ENCODE measurements around the gene ICAM3.
"Not testable (repeated sequence)": the region's sequence is repeated elsewhere in the genome, so short reads cannot be mapped to it uniquely, and the experiment has no call there.

ICAM3 gene

GRCh38 chr19:10346509-10346908, 7.1 kb upstream of the ICAM3 start:
- no peak for DNase-seq

GRCh38 chr19:10344780-10345179, 5.4 kb upstream of the ICAM3 start:
- no peak for DNase-seq

- no peak for DNase-seq
These were observed 4.1 kb upstream of the ICAM3 start for GRCh38 chr19:10343495-10343894.

GRCh38 chr19:10339977-10340376, 553 bp upstream of the ICAM3 start:
- DNase-seq, result no peak

GRCh38 chr19:10338940-10339339, 484 bp downstream of the ICAM3 start:
- DNase-seq, result no peak

- not testable (repeated sequence) for DNase-seq
These were observed 2.7 kb downstream of the ICAM3 start for GRCh38 chr19:10336725-10337124.

GRCh38 chr19:10335352-10335985, 4.0 kb downstream of the ICAM3 start:
- no peak for DNase-seq

- peak in 3 of 6 experiments; percentile 11 to 14 (median 12) for DNase-seq
These were observed 4.7 kb downstream of the ICAM3 start for GRCh38 chr19:10334588-10335351.

GRCh38 chr19:10333758-10334587, 5.5 kb downstream of the ICAM3 start:
- DNase-seq, result no peak

GRCh38 chr19:10332965-10333757, 6.3 kb downstream of the ICAM3 start, which contains the start of gene RAVER1:
Gene RAVER1, minus strand, starts transcription at chr19:10333529. Its CDS starts 22 bp downstream, at chr19:10333507.
- peak; percentile 95 to 99 (median 97) for DNase-seq

GRCh38 chr19:10332158-10332964, 7.1 kb downstream of the ICAM3 start:
- DNase-seq, result no peak

GRCh38 chr19:10329555-10329954, 9.9 kb downstream of the ICAM3 start:
- DNase-seq, result no peak

GRCh38 chr19:10328558-10329429, 10.6 kb downstream of the ICAM3 start:
- no peak for DNase-seq

GRCh38 chr19:10327793-10328192, 11.6 kb downstream of the ICAM3 start:
- DNase-seq, result no peak

GRCh38 chr19:10325732-10326131, 13.7 kb downstream of the ICAM3 start:
- no peak for DNase-seq

- DNase-seq, result no peak
These were observed 17.3 kb downstream of the ICAM3 start for GRCh38 chr19:10321874-10322835.

- no peak for DNase-seq
These were observed 18.0 kb downstream of the ICAM3 start for GRCh38 chr19:10321417-10321797.

GRCh38 chr19:10320602-10321416, 18.6 kb downstream of the ICAM3 start:
- DNase-seq, result no peak

Data from stimulated activated naive CD4-positive, alpha-beta T cell (primary cell).